Peyer's patch (tissue), 4 donors: ENCODE measurements around the gene MACO1.

Source experiments
- CTCF ChIP-seq, 6 experiments: fragments of 450-650 bp in 4 of 6; fragments of 200-600 bp in 2 of 6; sonication (generic) in 1 of 6; IDR thresholded peaks; one replicate each; pipeline ENCODE4 v1.5.1; 2017 to 2019; ENCODE audit warnings: antibody characterized with exemption in 6 of 6, mild to moderate bottlenecking in 3 of 6, moderate library complexity in 1 of 6
- POLR2A ChIP-seq, 2 donors: fragments of 450-650 bp; IDR thresholded peaks; one replicate each; pipeline ENCODE4 v1.5.1; 2017; ENCODE audit warnings: antibody characterized with exemption in 2 of 2, mild to moderate bottlenecking in 2 of 2, moderate library complexity in 2 of 2

- TF ChIP-seq CTCF (IDR thresholded peaks at IDR 0.05): no peak
- TF ChIP-seq POLR2A (IDR thresholded peaks at IDR 0.05): no peak
These were observed 36.5 kb downstream of the MACO1 start for GRCh38 chr1:25467193-25467592.
